ENCODE measurements around the gene FAM81A.
"Not testable (repeated sequence)": the region's sequence is repeated elsewhere in the genome, so short reads cannot be mapped to it uniquely, and the experiment has no call there.

FAM81A gene

DNA sequence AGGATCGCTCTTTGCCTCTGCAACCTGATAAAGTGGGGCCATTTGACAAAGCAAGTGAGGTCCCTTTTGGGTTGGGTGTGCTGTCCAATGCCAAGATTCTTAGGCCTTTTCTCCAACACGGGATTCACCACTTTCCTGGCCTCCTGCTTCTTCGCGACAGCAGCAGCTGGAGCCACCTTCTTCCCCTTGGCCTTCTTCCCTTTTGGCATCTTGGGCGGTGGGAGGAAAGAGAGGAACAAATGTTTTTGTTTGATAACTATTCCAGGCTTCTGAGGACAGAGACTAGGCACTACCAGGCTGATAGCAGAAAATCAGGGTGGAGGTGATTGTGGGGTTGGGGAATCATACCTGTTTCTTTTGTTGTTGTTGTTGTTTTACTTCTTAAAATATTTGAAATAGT, 30.0 kb upstream of the FAM81A start:
- H3K9me3 Mint-ChIP-seq: no peaks in the 10 kb centered on the region
- intact Hi-C loops (cut with micrococcal nuclease): loop anchor here (5.0 kb wide), 1 partner anchor 36 kb away; the partner anchor contains the start of gene MYO1E
- peak overlapping the region; percentile 25 for H3K27ac Mint-ChIP-seq
- H3K36me3 Mint-ChIP-seq (ENCODE audit: low read depth): no peaks in the 10 kb centered on the region
- H3K4me3 Mint-ChIP-seq: no peak overlapping the region
- H3K4me1 Mint-ChIP-seq (ENCODE audit: low read depth): peaks cover 86% of the 10 kb centered on the region
- H3K27me3 Mint-ChIP-seq: peaks cover 6% of the 10 kb centered on the region

DNA sequence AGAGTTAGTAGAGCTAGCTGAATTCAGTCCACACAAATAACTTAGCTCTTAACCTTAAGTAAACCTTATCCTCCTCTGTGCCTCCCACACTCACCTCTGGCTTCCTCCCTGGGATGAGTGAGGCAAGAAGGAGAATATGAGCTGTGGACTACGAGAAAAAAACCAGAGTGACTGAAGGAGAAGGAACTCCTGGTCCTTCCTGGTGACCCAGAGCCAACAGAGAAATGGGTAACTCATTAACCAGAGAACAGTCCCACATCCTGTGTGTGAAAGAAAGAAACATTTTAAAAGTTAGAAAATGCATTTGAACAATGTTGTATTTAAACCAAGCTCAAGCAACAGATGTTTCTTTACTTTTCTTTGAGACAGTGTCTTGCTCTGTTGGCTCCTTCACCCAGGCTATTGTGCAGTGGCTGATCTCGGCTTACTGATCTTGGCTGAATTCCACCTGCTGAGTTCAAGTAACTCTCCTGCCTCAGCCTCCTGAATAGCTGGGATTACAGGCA, 27.5 kb upstream of the FAM81A start:
- H3K9me3 Mint-ChIP-seq: no peaks in the 10 kb centered on the region
- peaks cover 12% of the 10 kb centered on the region for H3K27me3 Mint-ChIP-seq
- H3K4me1 Mint-ChIP-seq (ENCODE audit: low read depth): peaks cover 81% of the 10 kb centered on the region
- H3K27ac Mint-ChIP-seq: no peak overlapping the region
- intact Hi-C loops (cut with micrococcal nuclease): no loop called here
- no peaks in the 10 kb centered on the region for H3K36me3 Mint-ChIP-seq (ENCODE audit: low read depth)
- no peak overlapping the region for H3K4me3 Mint-ChIP-seq

DNA sequence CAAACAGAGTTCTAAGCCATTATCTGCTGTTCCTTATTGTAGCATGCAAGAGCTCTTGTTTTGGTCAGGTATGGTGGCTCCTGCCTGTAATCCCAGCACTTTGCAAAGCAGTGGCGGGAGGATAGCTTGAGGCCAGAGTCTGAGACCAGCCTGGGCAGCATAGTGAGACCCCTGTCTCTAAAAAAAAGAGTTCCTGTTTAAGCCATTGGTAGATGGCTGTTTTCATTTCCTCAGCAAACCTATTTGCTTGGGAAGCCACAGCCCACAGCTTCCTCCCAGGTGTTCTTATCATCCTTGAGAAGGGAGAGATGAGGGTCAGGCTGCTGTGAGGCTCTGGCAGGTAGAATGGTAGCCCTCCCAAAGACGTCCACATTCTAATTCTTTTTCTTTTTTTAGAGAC, 24.4 kb upstream of the FAM81A start:
- Mint-ChIP-seq H3K36me3 (ENCODE audit: low read depth) (no peaks in the 10 kb centered on the region), H3K4me3 (no peak overlapping the region), H3K27me3 (peaks cover 28% of the 10 kb centered on the region), H3K9me3 (no peaks in the 10 kb centered on the region), H3K4me1 (ENCODE audit: low read depth) (peaks cover 53% of the 10 kb centered on the region), H3K27ac (no peak overlapping the region)
- intact Hi-C loops (cut with micrococcal nuclease): no loop called here

DNA sequence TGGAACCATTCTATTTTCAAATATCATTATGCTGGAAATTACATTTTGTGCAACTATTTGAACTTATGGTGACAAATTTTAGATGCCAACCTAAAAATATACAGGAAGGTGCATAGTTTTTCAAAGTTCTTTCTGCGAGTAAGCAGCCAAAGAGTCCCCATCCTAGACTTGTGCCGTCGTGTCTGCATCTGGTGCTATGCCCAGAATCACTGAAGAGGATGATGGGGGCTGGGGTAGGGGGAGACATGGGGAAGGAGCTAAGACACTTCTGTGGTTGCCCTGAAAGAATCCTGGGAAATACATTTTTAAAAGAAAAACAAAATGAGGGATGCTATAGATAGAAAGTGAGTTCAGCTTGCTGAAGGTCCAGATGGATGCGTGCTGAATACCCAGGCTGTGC, 21.2 kb upstream of the FAM81A start:
- Mint-ChIP-seq H3K9me3 (no peaks in the 10 kb centered on the region), H3K27me3 (peaks cover 37% of the 10 kb centered on the region), H3K4me1 (ENCODE audit: low read depth) (peaks cover 40% of the 10 kb centered on the region), H3K27ac (no peak overlapping the region), H3K4me3 (no peak overlapping the region), H3K36me3 (ENCODE audit: low read depth) (no peaks in the 10 kb centered on the region)
- intact Hi-C loops (cut with micrococcal nuclease): no loop called here

GRCh38 chr15:59419170-59419569, 18.8 kb upstream of the FAM81A start:
- H3K36me3 Mint-ChIP-seq (ENCODE audit: low read depth): no peaks in the 10 kb centered on the region
- H3K9me3 Mint-ChIP-seq: no peaks in the 10 kb centered on the region
- H3K4me1 Mint-ChIP-seq (ENCODE audit: low read depth): peaks cover 24% of the 10 kb centered on the region
- H3K27me3 Mint-ChIP-seq: peaks cover 38% of the 10 kb centered on the region
- intact Hi-C loops (cut with micrococcal nuclease): no loop called here
- H3K4me3 Mint-ChIP-seq: no peak overlapping the region
- no peak overlapping the region for H3K27ac Mint-ChIP-seq

GRCh38 chr15:59420108-59420507, 17.9 kb upstream of the FAM81A start:
- intact Hi-C loops (cut with micrococcal nuclease): no loop called here

GRCh38 chr15:59420986-59421618, 16.9 kb upstream of the FAM81A start:
- intact Hi-C loops (cut with micrococcal nuclease): no loop called here
- no peaks in the 10 kb centered on the region for H3K9me3 Mint-ChIP-seq
- H3K36me3 Mint-ChIP-seq (ENCODE audit: low read depth): no peaks in the 10 kb centered on the region
- peaks cover 41% of the 10 kb centered on the region for H3K27me3 Mint-ChIP-seq
- H3K4me3 Mint-ChIP-seq: no peak overlapping the region
- peaks cover 21% of the 10 kb centered on the region for H3K4me1 Mint-ChIP-seq (ENCODE audit: low read depth)
- H3K27ac Mint-ChIP-seq: no peak overlapping the region

More at GRCh38 chr15:59420108-59420507, 17.9 kb upstream of the FAM81A start:
- H3K4me1 Mint-ChIP-seq (ENCODE audit: low read depth): peaks cover 21% of the 10 kb centered on the region
- H3K36me3 Mint-ChIP-seq (ENCODE audit: low read depth): no peaks in the 10 kb centered on the region
- no peak overlapping the region for H3K27ac Mint-ChIP-seq
- peaks cover 41% of the 10 kb centered on the region for H3K27me3 Mint-ChIP-seq
- no peaks in the 10 kb centered on the region for H3K9me3 Mint-ChIP-seq
- no peak overlapping the region for H3K4me3 Mint-ChIP-seq

DNA sequence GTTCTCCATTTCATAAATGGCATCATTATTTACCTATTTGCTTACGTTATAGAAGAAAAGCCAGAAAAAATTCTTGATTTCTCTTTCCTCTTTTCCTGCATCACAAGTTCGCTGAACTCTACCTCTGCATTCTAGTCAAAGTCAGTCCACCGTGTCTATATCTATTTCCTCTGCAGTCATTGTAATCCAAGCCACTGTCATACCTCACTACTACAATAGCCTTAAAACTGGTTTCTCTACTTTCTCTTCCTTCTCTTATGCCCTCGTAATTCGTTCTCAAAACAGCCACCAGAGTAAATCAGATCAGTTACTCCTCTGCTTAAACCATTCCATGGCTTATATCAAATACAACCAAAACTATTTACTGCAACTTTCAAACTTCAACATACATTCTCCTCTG, 13.4 kb upstream of the FAM81A start:
- no peak overlapping the region for H3K27ac Mint-ChIP-seq
- no peaks in the 10 kb centered on the region for H3K36me3 Mint-ChIP-seq (ENCODE audit: low read depth)
- H3K4me1 Mint-ChIP-seq (ENCODE audit: low read depth): peaks cover 22% of the 10 kb centered on the region
- H3K27me3 Mint-ChIP-seq: peaks cover 24% of the 10 kb centered on the region
- H3K4me3 Mint-ChIP-seq: no peak overlapping the region
- peaks cover 6% of the 10 kb centered on the region for H3K9me3 Mint-ChIP-seq
- intact Hi-C loops (cut with micrococcal nuclease): no loop called here

DNA sequence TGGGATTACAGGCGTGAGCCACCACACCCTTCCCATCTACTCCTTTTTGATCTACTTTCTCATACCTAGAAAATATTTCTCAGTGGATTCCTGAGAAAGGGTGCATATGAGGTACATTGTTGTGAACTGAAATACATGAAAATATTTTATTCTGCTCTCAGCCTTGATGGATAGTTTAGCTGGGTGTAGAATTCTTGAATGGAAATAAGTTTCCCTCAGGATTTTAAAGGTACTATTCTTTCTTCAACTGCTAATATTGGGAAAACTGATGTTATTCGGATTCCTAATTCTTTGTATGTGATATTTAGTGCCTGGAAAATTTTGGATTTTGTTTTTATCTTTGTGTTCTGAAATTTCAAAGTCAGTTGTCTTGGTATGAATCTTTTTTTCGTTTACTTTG, 9.1 kb upstream of the FAM81A start:
- H3K4me3 Mint-ChIP-seq; H3K36me3 Mint-ChIP-seq (ENCODE audit: low read depth); H3K27me3 Mint-ChIP-seq; intact Hi-C loops (cut with micrococcal nuclease); H3K9me3 Mint-ChIP-seq; H3K27ac Mint-ChIP-seq: not testable (repeated sequence)
- peaks cover 21% of the 10 kb centered on the region for H3K4me1 Mint-ChIP-seq (ENCODE audit: low read depth)

- H3K4me1 Mint-ChIP-seq (ENCODE audit: low read depth): peaks cover 24% of the 10 kb centered on the region
- peaks cover 5% of the 10 kb centered on the region for H3K9me3 Mint-ChIP-seq
- intact Hi-C loops (cut with micrococcal nuclease): no loop called here
- H3K27me3 Mint-ChIP-seq: peaks cover 31% of the 10 kb centered on the region
- H3K27ac Mint-ChIP-seq: no peak overlapping the region
- H3K4me3 Mint-ChIP-seq: no peak overlapping the region
- H3K36me3 Mint-ChIP-seq (ENCODE audit: low read depth): no peaks in the 10 kb centered on the region
Measured at GRCh38 chr15:59432389-59432788, 5.6 kb upstream of the FAM81A start.

DNA sequence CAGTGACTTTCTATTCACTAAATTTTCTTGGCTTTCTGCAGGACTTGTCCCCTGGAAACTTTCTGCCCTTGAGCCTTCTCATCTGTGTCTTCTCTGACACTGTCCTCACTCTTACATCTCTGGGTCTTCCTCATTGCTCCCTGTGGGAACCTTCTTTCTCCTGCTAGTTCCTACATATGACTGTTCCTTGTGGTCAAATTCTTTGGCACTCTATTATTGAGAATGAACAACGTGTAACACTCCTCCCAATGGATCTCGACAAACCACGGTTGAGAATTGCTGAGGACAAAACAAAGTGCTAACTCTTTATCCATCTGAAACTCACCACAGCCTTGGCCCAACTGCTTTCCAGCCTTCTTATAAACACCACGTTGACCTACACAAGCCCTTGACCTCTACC, 3.5 kb upstream of the FAM81A start:
- intact Hi-C loops (cut with micrococcal nuclease): no loop called here
- no peaks in the 10 kb centered on the region for H3K9me3 Mint-ChIP-seq
- no peak overlapping the region for H3K4me3 Mint-ChIP-seq
- H3K27me3 Mint-ChIP-seq: peaks cover 47% of the 10 kb centered on the region
- H3K36me3 Mint-ChIP-seq (ENCODE audit: low read depth): no peaks in the 10 kb centered on the region
- H3K27ac Mint-ChIP-seq: no peak overlapping the region
- H3K4me1 Mint-ChIP-seq (ENCODE audit: low read depth): peaks cover 27% of the 10 kb centered on the region

GRCh38 chr15:59436774-59437141, 1.2 kb upstream of the FAM81A start:
- no peaks in the 10 kb centered on the region for H3K36me3 Mint-ChIP-seq (ENCODE audit: low read depth)
- H3K4me3 Mint-ChIP-seq: peak overlapping the region; percentile 72
- no peaks in the 10 kb centered on the region for H3K9me3 Mint-ChIP-seq
- peaks cover 24% of the 10 kb centered on the region for H3K4me1 Mint-ChIP-seq (ENCODE audit: low read depth)
- H3K27ac Mint-ChIP-seq: no peak overlapping the region
- H3K27me3 Mint-ChIP-seq: peaks cover 63% of the 10 kb centered on the region
- intact Hi-C loops (cut with micrococcal nuclease): no loop called here

DNA sequence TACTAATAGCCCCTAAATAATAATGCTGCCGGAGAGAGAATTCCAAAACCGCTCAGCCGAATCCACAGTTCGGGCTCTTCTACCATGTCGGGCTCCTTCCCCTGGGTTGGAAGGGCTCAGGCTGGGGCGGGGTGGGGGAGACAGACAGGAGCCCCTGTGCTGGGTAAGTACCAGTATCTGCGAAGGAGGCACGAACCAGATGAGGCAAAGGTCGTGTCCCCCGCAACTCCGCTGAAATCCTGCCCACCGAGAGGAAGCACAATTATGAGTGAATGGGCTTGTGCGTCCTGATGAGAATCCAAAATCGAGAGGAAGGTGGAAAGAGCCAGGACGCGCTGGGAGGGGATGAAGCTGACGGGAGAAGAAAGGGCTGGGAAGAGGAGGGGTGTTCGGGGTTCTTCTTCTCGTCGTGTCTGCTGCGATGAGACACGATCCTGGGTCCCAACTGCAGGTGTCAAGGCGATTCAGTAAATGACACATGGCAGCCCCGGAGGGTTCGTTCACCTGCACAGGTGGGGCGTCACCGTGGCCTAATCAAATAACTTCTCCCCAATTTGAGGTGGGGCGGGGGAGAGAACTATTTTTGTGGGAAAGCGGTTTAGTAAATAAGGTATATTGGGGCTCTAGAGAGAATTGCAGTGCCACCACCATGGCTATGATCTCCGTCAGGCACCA, 707 bp upstream of the FAM81A start:
- H3K9me3 Mint-ChIP-seq: no peaks in the 10 kb centered on the region
- peaks cover 64% of the 10 kb centered on the region for H3K27me3 Mint-ChIP-seq
- intact Hi-C loops (cut with micrococcal nuclease): no loop called here
- H3K4me1 Mint-ChIP-seq (ENCODE audit: low read depth): peaks cover 26% of the 10 kb centered on the region
- no peaks in the 10 kb centered on the region for H3K36me3 Mint-ChIP-seq (ENCODE audit: low read depth)
- H3K27ac Mint-ChIP-seq: no peak overlapping the region
- H3K4me3 Mint-ChIP-seq: peak overlapping the region; percentile 72

GRCh38 chr15:59438625-59439290, 772 bp downstream of the FAM81A start:
- Mint-ChIP-seq H3K27me3 (peaks cover 66% of the 10 kb centered on the region), H3K4me1 (ENCODE audit: low read depth) (peaks cover 32% of the 10 kb centered on the region), H3K27ac (no peak overlapping the region), H3K9me3 (no peaks in the 10 kb centered on the region), H3K4me3 (peak overlapping the region; percentile 65), H3K36me3 (ENCODE audit: low read depth) (no peaks in the 10 kb centered on the region)
- intact Hi-C loops (cut with micrococcal nuclease): no loop called here
